H9 (cell line): ENCODE data around the gene GABPB2. TPM values are rescaled to one million over a fixed set of nuclear protein-coding genes. Genes with fewer than 3 reads are reported as not detected.

ENCODE experiments used
- DNase-seq: peaks from one replicate; pipeline ENCODE4 v3.0.0-alpha.2; 2017
- H2AFZ ChIP-seq: one replicate; pipeline ENCODE4 v1.6.1; 2013; ENCODE audit warnings: mild to moderate bottlenecking, low read length, control low read depth, moderate library complexity
- H2AK5ac ChIP-seq: 2 replicates; pipeline ENCODE4 v1.6.1; 2013; ENCODE audit warnings: low read length, control low read depth, mixed read lengths; ENCODE audit not compliant: insufficient read length
- H2BK120ac ChIP-seq: one replicate; pipeline ENCODE4 v1.6.1; 2013; ENCODE audit warnings: low read depth, mild to moderate bottlenecking, low read length, control low read depth, inconsistent platforms; ENCODE audit not compliant: poor library complexity, severe bottlenecking
- H2BK12ac ChIP-seq: 2 replicates; pipeline ENCODE4 v1.6.1; 2013; ENCODE audit warnings: low read length, control low read depth, mixed read lengths, low read depth; ENCODE audit not compliant: insufficient read length
- H2BK15ac ChIP-seq: 2 replicates; pipeline ENCODE4 v1.6.1; 2013; ENCODE audit warnings: low read depth, low read length, control low read depth
- H2BK20ac ChIP-seq: one replicate; pipeline ENCODE4 v1.6.1; 2013; ENCODE audit warnings: low read depth, mild to moderate bottlenecking, low read length, control low read depth, inconsistent platforms; ENCODE audit not compliant: poor library complexity, severe bottlenecking
- H2BK5ac ChIP-seq: 2 replicates; pipeline ENCODE4 v1.6.1; 2013; ENCODE audit warnings: low read length, control low read depth, mixed read lengths; ENCODE audit not compliant: insufficient read length
- H3K14ac ChIP-seq: 2 replicates; pipeline ENCODE4 v1.6.1; 2013; ENCODE audit warnings: low read length, control low read depth; ENCODE audit not compliant: insufficient read depth
- H3K18ac ChIP-seq: 2 replicates; pipeline ENCODE4 v1.6.1; 2013; ENCODE audit warnings: low read depth, mild to moderate bottlenecking, mixed read lengths, low read length, control low read depth; ENCODE audit not compliant: insufficient read length
- H3K23ac ChIP-seq: 2 replicates; pipeline ENCODE4 v1.6.1; 2013; ENCODE audit warnings: low read length, control low read depth, mixed read lengths, low read depth; ENCODE audit not compliant: insufficient read length
- H3K23me2 ChIP-seq: 2 replicates; pipeline ENCODE4 v1.6.1; 2013; ENCODE audit warnings: low read depth, mild to moderate bottlenecking, mixed read lengths, low read length, control low read depth; ENCODE audit not compliant: insufficient read length, poor library complexity, severe bottlenecking
- H3K27ac ChIP-seq: 2 replicates; pipeline ENCODE4 v1.5.1; 2013; ENCODE audit warnings: low read length, control low read depth, mixed read lengths, low read depth; ENCODE audit not compliant: insufficient read length
- H3K27me3 ChIP-seq: 2 replicates; pipeline ENCODE4 v1.6.1; 2013; ENCODE audit warnings: low read length, control low read depth, inconsistent platforms; ENCODE audit not compliant: insufficient read depth
- H3K4ac ChIP-seq: 2 replicates; pipeline ENCODE4 v1.6.1; 2013; ENCODE audit warnings: low read depth, mild to moderate bottlenecking, control low read depth, inconsistent platforms, low read length, moderate library complexity
- H3K4me1 ChIP-seq: 2 replicates; pipeline ENCODE4 v1.6.1; 2013; ENCODE audit warnings: low read length, control low read depth, inconsistent platforms; ENCODE audit not compliant: insufficient read depth
- H3K4me2 ChIP-seq: 2 replicates; pipeline ENCODE4 v1.6.1; 2013; ENCODE audit warnings: low read length, control low read depth, mixed read lengths; ENCODE audit not compliant: insufficient read length, insufficient read depth
- H3K56ac ChIP-seq: 2 replicates; pipeline ENCODE4 v1.6.1; 2013; ENCODE audit warnings: low read depth, mild to moderate bottlenecking, mixed read lengths, low read length, control low read depth; ENCODE audit not compliant: insufficient read length
- H3K79me1 ChIP-seq: 2 replicates; pipeline ENCODE4 v1.6.1; 2013; ENCODE audit warnings: low read depth, mild to moderate bottlenecking, moderate library complexity, low read length, control low read depth, inconsistent platforms; ENCODE audit not compliant: insufficient read depth, poor library complexity, severe bottlenecking
- H3K79me2 ChIP-seq: 2 replicates; pipeline ENCODE4 v1.6.1; 2013; ENCODE audit warnings: low read length, control low read depth, inconsistent platforms; ENCODE audit not compliant: insufficient read depth
- H3K9ac ChIP-seq: 2 replicates; pipeline ENCODE4 v1.6.1; 2013; ENCODE audit warnings: low read length, control low read depth, mixed read lengths; ENCODE audit not compliant: insufficient read length; ENCODE audit errors: extremely low read depth
- H3K9me3 ChIP-seq: one replicate; pipeline ENCODE4 v1.6.1; 2013; ENCODE audit warnings: low read depth, low read length, inconsistent platforms; ENCODE audit not compliant: control insufficient read depth
- H3T11ph ChIP-seq: one replicate; pipeline ENCODE4 v1.6.1; 2013; ENCODE audit warnings: mild to moderate bottlenecking, low read length, control low read depth, inconsistent platforms
- H4K20me1 ChIP-seq: one replicate; pipeline ENCODE4 v1.6.1; 2013; ENCODE audit not compliant: control insufficient read depth, insufficient read length, insufficient read depth
- H4K5ac ChIP-seq: 2 replicates; pipeline ENCODE4 v1.6.1; 2013; ENCODE audit warnings: low read depth, mild to moderate bottlenecking, mixed read lengths, low read length, control low read depth; ENCODE audit not compliant: insufficient read length
- H4K8ac ChIP-seq: replicated peaks from 2 replicates; pipeline ENCODE4 v1.6.1; 2013; ENCODE audit warnings: low read length, control low read depth, mixed read lengths, low read depth; ENCODE audit not compliant: insufficient read length
- H4K91ac ChIP-seq: 2 replicates; pipeline ENCODE4 v1.6.1; 2013; ENCODE audit warnings: low read depth, mild to moderate bottlenecking, moderate library complexity, mixed read lengths, low read length, control low read depth; ENCODE audit not compliant: insufficient read length
- H3K27ac Mint-ChIP-seq, 3 experiments: 2 replicates in 2 of 3; 3 replicates in 1 of 3; pipeline ENCODE4 v1.8.0; 2020 to 2021; ENCODE audit warnings: mixed read lengths in 3 of 3, mild to moderate bottlenecking in 1 of 3, moderate library complexity in 1 of 3
- H3K27me3 Mint-ChIP-seq: 2 replicates; pipeline ENCODE4 v1.8.0; 2021; ENCODE audit warnings: low read depth, mild to moderate bottlenecking, moderate library complexity, mixed read lengths
- H3K36me3 Mint-ChIP-seq, 3 experiments: 2 replicates in 2 of 3; 3 replicates in 1 of 3; pipeline ENCODE4 v1.8.0; 2020 to 2021; ENCODE audit warnings: low read depth in 3 of 3, mixed read lengths in 3 of 3; ENCODE audit not compliant: insufficient read depth in 1 of 3
- H3K4me1 Mint-ChIP-seq, 2 experiments: 2 replicates each; pipeline ENCODE4 v1.8.0; 2020; ENCODE audit warnings: mixed read lengths in 2 of 2
- H3K4me3 Mint-ChIP-seq, 2 experiments: 2 replicates in 1 of 2; 3 replicates in 1 of 2; pipeline ENCODE4 v1.8.0; 2020 to 2021; ENCODE audit warnings: mild to moderate bottlenecking in 2 of 2, mixed read lengths in 2 of 2, moderate library complexity in 1 of 2
- H3K9me3 Mint-ChIP-seq, 2 experiments: 2 replicates in 1 of 2; 3 replicates in 1 of 2; pipeline ENCODE4 v1.8.0; 2020; ENCODE audit warnings: mild to moderate bottlenecking in 2 of 2, mixed read lengths in 2 of 2, moderate library complexity in 1 of 2
- WGBS: extraction: QIAGEN DNeasy Blood & Tissue Kit; methylation state at CpG from one replicate; pipeline ENCODE4 v1.1.7; 2013; ENCODE audit warnings: missing lambda C conversion rate, low lambda C conversion rate, mixed read lengths; ENCODE audit not compliant: insufficient read length; ENCODE audit errors: extremely low coverage; 5-methylcytosine and 5-hydroxymethylcytosine counted together
- total RNA-seq: library from RNA; stranded (reverse); gene quantifications from 2 replicates; pipeline ENCODE4 v1.2.1, GENCODE V29; 2021
- TF ChIP-seq, protein P1 (sequence below): fragments of 200-600 bp; sonication (generic); conservative IDR thresholded peaks from 3 replicates; pipeline ENCODE4 v1.8.0; 2021; ENCODE audit warnings: antibody characterized with exemption, mild to moderate bottlenecking

GABPB2 gene
- total RNA-seq, 1 experiment from 2014 or later = 4.1 TPM

DNA sequence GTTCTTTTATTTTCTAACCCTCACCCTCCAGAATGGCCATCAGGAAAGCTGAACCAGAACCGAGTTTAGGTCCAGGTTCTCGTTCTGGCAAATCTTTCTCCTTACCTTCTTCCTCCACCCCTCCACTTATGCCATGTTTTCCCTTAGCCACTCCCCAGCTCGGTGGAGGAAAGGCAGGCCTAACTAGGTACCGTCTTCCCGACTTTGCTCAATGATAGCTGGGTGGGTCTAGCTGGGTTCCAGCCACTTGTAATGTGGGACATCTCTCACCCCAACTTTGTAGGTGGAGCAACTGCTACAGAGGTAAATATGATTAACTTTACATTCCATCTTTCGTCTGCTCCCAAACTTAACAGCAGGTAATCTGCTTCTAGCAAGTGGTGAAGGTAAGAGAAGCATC lies 33.5 kb upstream of the GABPB2 start:
- no peak overlapping the region for H2BK120ac ChIP-seq
- H2BK12ac ChIP-seq = no peak overlapping the region
- TF ChIP-seq, protein P1, sequence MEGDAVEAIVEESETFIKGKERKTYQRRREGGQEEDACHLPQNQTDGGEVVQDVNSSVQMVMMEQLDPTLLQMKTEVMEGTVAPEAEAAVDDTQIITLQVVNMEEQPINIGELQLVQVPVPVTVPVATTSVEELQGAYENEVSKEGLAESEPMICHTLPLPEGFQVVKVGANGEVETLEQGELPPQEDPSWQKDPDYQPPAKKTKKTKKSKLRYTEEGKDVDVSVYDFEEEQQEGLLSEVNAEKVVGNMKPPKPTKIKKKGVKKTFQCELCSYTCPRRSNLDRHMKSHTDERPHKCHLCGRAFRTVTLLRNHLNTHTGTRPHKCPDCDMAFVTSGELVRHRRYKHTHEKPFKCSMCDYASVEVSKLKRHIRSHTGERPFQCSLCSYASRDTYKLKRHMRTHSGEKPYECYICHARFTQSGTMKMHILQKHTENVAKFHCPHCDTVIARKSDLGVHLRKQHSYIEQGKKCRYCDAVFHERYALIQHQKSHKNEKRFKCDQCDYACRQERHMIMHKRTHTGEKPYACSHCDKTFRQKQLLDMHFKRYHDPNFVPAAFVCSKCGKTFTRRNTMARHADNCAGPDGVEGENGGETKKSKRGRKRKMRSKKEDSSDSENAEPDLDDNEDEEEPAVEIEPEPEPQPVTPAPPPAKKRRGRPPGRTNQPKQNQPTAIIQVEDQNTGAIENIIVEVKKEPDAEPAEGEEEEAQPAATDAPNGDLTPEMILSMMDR = no peak
- Mint-ChIP-seq H3K4me3 (no peak overlapping the region), H3K9me3 (no peaks in the 10 kb centered on the region), H3K36me3 (peaks cover 10 to 22% (median 12%) of the 10 kb centered on the region in 3 experiments; a peak in 6 of 7 replicates), H3K27me3 (no peaks in the 10 kb centered on the region; the same call in 1 of the 2 replicates), H3K27ac (peak overlapping the region in 2 of 3 experiments; percentile 80 to 90; a peak in 1 of 7 replicates), H3K4me1 (peaks cover 17 to 21% of the 10 kb centered on the region in 2 experiments)
- no peak for DNase-seq
- H3K23ac ChIP-seq = no peak overlapping the region
- H3K4me1 ChIP-seq = no peaks in the 10 kb centered on the region; the same call in 1 of the 2 replicates
- no peaks in the 10 kb centered on the region for H3K79me2 ChIP-seq
- H3K27ac ChIP-seq = no peak overlapping the region
- WGBS = no CpG with 5 or more reads among the region's 6 CpGs
- H3K14ac ChIP-seq = no peak overlapping the region
- no peak overlapping the region for H2BK20ac ChIP-seq
- H2BK5ac ChIP-seq = no peak overlapping the region
- no peak overlapping the region for H2AK5ac ChIP-seq
- H3K9ac ChIP-seq = no peak overlapping the region
- H4K8ac ChIP-seq = no peak overlapping the region
- no peak overlapping the region for H3K18ac ChIP-seq
- no peaks in the 10 kb centered on the region for H4K20me1 ChIP-seq
- no peaks in the 10 kb centered on the region for H3K23me2 ChIP-seq
- H3K4me2 ChIP-seq = no peak overlapping the region
- H3T11ph ChIP-seq = no peak overlapping the region
- H2AFZ ChIP-seq = no peak overlapping the region
- no peak overlapping the region for H3K4ac ChIP-seq
- H3K27me3 ChIP-seq = no peaks in the 10 kb centered on the region
- H3K9me3 ChIP-seq = no peaks in the 10 kb centered on the region
- H3K79me1 ChIP-seq = no peaks in the 10 kb centered on the region
- no peak overlapping the region for H3K56ac ChIP-seq
- no peak overlapping the region for H4K5ac ChIP-seq
- H4K91ac ChIP-seq = no peak overlapping the region
- H2BK15ac ChIP-seq = no peak overlapping the region
